HepG2 (cell line): ENCODE data around the gene TFF2. TPM values are rescaled to one million over a fixed set of nuclear protein-coding genes. Genes with fewer than 3 reads are reported as not detected.

Source experiments
- ATAC-seq: fragments of 200-7000 bp; cut with Tn5 transposase; 3 replicates; pipeline ENCODE4 v1.9.1; 2020; ENCODE audit warnings: mild to moderate bottlenecking, moderate library complexity
- BruUV-seq: library from RNA; stranded (reverse); fragments of 400-500 nt; replicated peaks from 2 replicates; lab custom pipeline; 2021; lab: Mats Ljungman, UMichigan
- CTCF ChIA-PET: fragments of 300-600 bp; formaldehyde crosslinking; extraction: SDS; loops from one replicate; lab custom pipeline; 2021; ENCODE audit warnings: low total read pairs, inconsistent platforms, low intra/inter-chr PET ratio; lab: Yijun Ruan, JAX
- POLR2A ChIA-PET: fragments of 350-600 bp; sonication (Branson Sonifier 250); formaldehyde crosslinking; loops from one replicate; lab custom pipeline; 2020; ENCODE audit warnings: antibody characterized with exemption, inconsistent platforms; lab: Yijun Ruan, JAX
- DNase-seq: peaks from one replicate; pipeline ENCODE4 v3.0.0-alpha.2; 2015; ENCODE audit warnings: low spot score
- FAIRE-seq: peaks from 3 replicates; lab custom pipeline; 2011; peaks lifted over from hg19 to GRCh38; lab: Jason Lieb, UNC
- H2AFZ ChIP-seq: one replicate; pipeline ENCODE4 v1.6.1; 2011; ENCODE audit warnings: low read length, inconsistent platforms
- H3K27ac ChIP-seq: fragments of 300-600 bp; 3 replicates; pipeline ENCODE4 v1.8.0; 2011; ENCODE audit warnings: mixed run types, mild to moderate bottlenecking, mixed read lengths, low read length, inconsistent platforms; ENCODE audit not compliant: insufficient read depth; ENCODE audit errors: extremely low read length
- H3K27me3 ChIP-seq, 2 experiments: fragments of 200-600 bp in 1 of 2; 2 replicates in 1 of 2; 3 replicates in 1 of 2; pipeline versions ENCODE4 v1.6.0 to v1.8.0; 2011; ENCODE audit warnings: low read length in 2 of 2, mild to moderate bottlenecking in 2 of 2, moderate library complexity in 2 of 2, inconsistent platforms in 1 of 2; ENCODE audit not compliant: insufficient read depth in 2 of 2, control insufficient read depth in 1 of 2
- H3K36me3 ChIP-seq, 2 experiments: fragments of 200-600 bp in 1 of 2; replicated peaks in 1 of 2; 2 replicates in 1 of 2; 3 replicates in 1 of 2; pipeline versions ENCODE4 v1.5.1 to v1.8.0; 2011; ENCODE audit warnings: low read length in 2 of 2, inconsistent platforms in 1 of 2; ENCODE audit not compliant: insufficient read depth in 2 of 2, control insufficient read depth in 1 of 2
- H3K4me1 ChIP-seq: 2 replicates; pipeline ENCODE4 v1.5.1; 2012; ENCODE audit warnings: low read length, inconsistent platforms; ENCODE audit not compliant: insufficient read depth
- H3K4me2 ChIP-seq: 2 replicates; pipeline ENCODE4 v1.6.0; 2011; ENCODE audit warnings: low read depth, low read length, inconsistent platforms
- H3K4me3 ChIP-seq, 3 experiments: fragments of 200-600 bp in 1 of 3; sonication (generic), shearing (Covaris generic) in 1 of 3; replicated peaks in 1 of 3; 2 replicates each; pipeline ENCODE4 v1.5.1; 2011 to 2016; ENCODE audit warnings: low read length in 3 of 3, inconsistent platforms in 2 of 3, low read depth in 2 of 3, mild to moderate bottlenecking in 2 of 3, control low read depth in 1 of 3, mixed read lengths in 1 of 3; ENCODE audit not compliant: insufficient read depth in 1 of 3
- H3K79me2 ChIP-seq: one replicate; pipeline ENCODE4 v1.6.1; 2011; ENCODE audit warnings: low read length, inconsistent platforms; ENCODE audit not compliant: insufficient read depth
- H3K9ac ChIP-seq: 2 replicates; pipeline ENCODE4 v1.6.0; 2011; ENCODE audit warnings: mild to moderate bottlenecking, low read depth, low read length, inconsistent platforms; ENCODE audit not compliant: insufficient read depth
- H3K9me3 ChIP-seq: 2 replicates; pipeline ENCODE4 v1.5.1; 2012; ENCODE audit warnings: mild to moderate bottlenecking, low read length
- H4K20me1 ChIP-seq: 2 replicates; pipeline ENCODE4 v1.6.0; 2011; ENCODE audit warnings: inconsistent platforms, mild to moderate bottlenecking, low read length, moderate library complexity; ENCODE audit not compliant: insufficient read depth
- CREBL2 ChIP-seq: sonication (generic); formaldehyde crosslinking; IDR thresholded peaks from 2 replicates; pipeline ENCODE4 v1.8.1; 2023; ENCODE audit warnings: missing genetic modification reagents, mild to moderate bottlenecking, borderline replicate concordance
- CTCF ChIP-seq: sonication (generic); formaldehyde crosslinking; IDR thresholded peaks from 2 replicates; pipeline ENCODE4 v1.5.0; 2020; ENCODE audit warnings: mild to moderate bottlenecking, missing genetic modification reagents, moderate library complexity
- MEIS1 ChIP-seq: sonication (generic); formaldehyde crosslinking; IDR thresholded peaks from 2 replicates; pipeline ENCODE4 v1.9.0; 2021; ENCODE audit warnings: mild to moderate bottlenecking, missing genetic modification reagents, moderate library complexity, borderline replicate concordance
- RAD21 ChIP-seq: fragments of 450-650 bp; formaldehyde crosslinking; IDR thresholded peaks from 2 replicates; pipeline ENCODE4 v1.5.0; 2020; ENCODE audit warnings: mild to moderate bottlenecking
- SMC3 ChIP-seq: IDR thresholded peaks from 2 replicates; pipeline ENCODE4 v1.6.1; 2011; ENCODE audit warnings: low read length, improper control_type of control experiment
- SNAPC5 ChIP-seq: sonication (generic); formaldehyde crosslinking; IDR thresholded peaks from 2 replicates; pipeline ENCODE4 v1.8.1; 2023; ENCODE audit warnings: mild to moderate bottlenecking, missing genetic modification reagents, borderline replicate concordance
- STAG1 ChIP-seq: sonication (generic); formaldehyde crosslinking; IDR thresholded peaks from 2 replicates; pipeline ENCODE4 v1.4.0; 2020; ENCODE audit warnings: missing genetic modification reagents
- TEAD3 ChIP-seq: optimal IDR thresholded peaks from 2 replicates; pipeline ENCODE3; 2016; ENCODE audit warnings: borderline replicate concordance
- ZMYM3 ChIP-seq: sonication (generic); formaldehyde crosslinking; IDR thresholded peaks from 2 replicates; pipeline ENCODE4 v1.5.1; 2020; ENCODE audit warnings: mild to moderate bottlenecking, missing genetic modification reagents
- ZNF235 ChIP-seq: sonication (generic); formaldehyde crosslinking; IDR thresholded peaks from 2 replicates; pipeline ENCODE4 v1.8.1; 2023; ENCODE audit warnings: mild to moderate bottlenecking, missing genetic modification reagents, borderline replicate concordance
- ZNF414 ChIP-seq: sonication (generic); formaldehyde crosslinking; IDR thresholded peaks from 2 replicates; pipeline ENCODE4 v1.5.0; 2020; ENCODE audit warnings: missing genetic modification reagents
- ZNF430 ChIP-seq: sonication (generic); formaldehyde crosslinking; IDR thresholded peaks from 2 replicates; pipeline ENCODE4 v1.9.0; 2021; ENCODE audit warnings: mild to moderate bottlenecking, missing genetic modification reagents
- ZNF512 ChIP-seq: sonication (generic); formaldehyde crosslinking; IDR thresholded peaks from 2 replicates; pipeline ENCODE4 v1.4.0; 2020; ENCODE audit warnings: mild to moderate bottlenecking, missing genetic modification reagents
- WGBS: methylation state at CpG from one replicate; pipeline ENCODE4 v1.1.6; 2017; ENCODE audit warnings: low lambda C conversion rate; 5-methylcytosine and 5-hydroxymethylcytosine counted together
- in situ Hi-C: cut with HindIII; loops from 2 replicates; pipeline ENCODE4 v1.10.0; 2017; ENCODE audit warnings: low pct_unique_long_range_greater_than_20kb; ENCODE audit not compliant: extremely low pct_ligation_motif_present
- intact Hi-C: fragments of 100-400 bp; cut with micrococcal nuclease; formaldehyde crosslinking; loops from one replicate; pipeline ENCODE4 v1.10.0; 2022; ENCODE audit not compliant: unreplicated experiment
- polyA plus RNA-seq, 8 experiments: library from polyadenylated mRNA; depleted of rRNA in 3 of 8; stranded (reverse) in 7 of 8; unstranded in 1 of 8; fragments of >200 nt; fragmentation: Illumina TruSeq in 4 of 8; extraction: Trizol in 4 of 8; gene quantifications; 2 replicates each; pipeline versions ENCODE4 v1.2.1 to v1.2.3, GENCODE V29; 2011 to 2016; ENCODE audit warnings: low read depth in 4 of 8, missing spikeins in 1 of 8, mixed read lengths in 1 of 8; ENCODE audit not compliant: insufficient read depth in 1 of 8
- total RNA-seq, 5 experiments: library from RNA; depleted of rRNA; stranded (reverse); fragments of >200 nt; fragmentation: Illumina TruSeq; extraction: Trizol; gene quantifications; 2 replicates each; pipeline ENCODE4 v1.2.3, GENCODE V29; 2016; ENCODE audit warnings: low read depth in 1 of 5

Gene TFF2
- total and polyA plus RNA-seq, 2 of the 13 experiments (the other 11 are each of a cell fraction or from before 2014, with no cell fraction given) = 1.5 TPM; not detected in 1

GRCh38 chr21:42309753-42310213 lies 41.0 kb downstream of the TFF2 start:
- Histone ChIP-seq H3K4me2 (no peak overlapping the region), H3K4me1 (peaks cover 44% of the 10 kb centered on the region), H3K9ac (no peak overlapping the region), H3K9me3 (no peaks in the 10 kb centered on the region), H3K27me3 (peaks cover 1 to 10% of the 10 kb centered on the region in 2 experiments; a peak in 4 of 5 replicates), H3K79me2 (no peaks in the 10 kb centered on the region), H3K27ac (no peak overlapping the region)
- ChIA-PET POLR2A (no interaction called here), CTCF (interaction anchor here (1.1 to 4.8 kb wide), 3 partner anchors 72 to 140 kb away, joined by 3 to 20 read pairs (median 16); no protein-coding TSS in a partner anchor)
- ATAC-seq (peak; percentile 62), FAIRE-seq (no peak)
- WGBS = 44% methylated on average over 15 of the region's 22 CpGs
- intact Hi-C loops = loop anchor here (1.0 kb wide), 1 partner anchor 141 kb away; no protein-coding TSS in a partner anchor
- TF ChIP-seq SNAPC5 (CRISPR knock-in tag) (no peak), ZNF512 (CRISPR knock-in tag) (no peak), ZNF430 (CRISPR knock-in tag) (no peak), ZNF414 (no peak), SMC3 (peak; percentile 33; the same call in 1 of the 2 replicates), RAD21 (CRISPR knock-in tag) (0 out of 2 replicates have a peak, but pooled peaks have one; percentile 37), ZMYM3 (CRISPR knock-in tag) (no peak), TEAD3 (CRISPR knock-in tag) (peak; percentile 7), STAG1 (CRISPR knock-in tag) (peak; percentile 68), CREBL2 (CRISPR knock-in tag) (no peak), CTCF (CRISPR knock-in tag) (peak; percentile 78), ZNF235 (no peak), MEIS1 (CRISPR knock-in tag) (no peak)
- TF ChIP-seq, all 625 proteins: peak for 5
- BruUV-seq = no TSS peak
- Histone ChIP-seq H2AFZ (no peak overlapping the region), H4K20me1 (no peaks in the 10 kb centered on the region), H3K4me3 (no peak overlapping the region), H3K36me3 (no peaks in the 10 kb centered on the region)
- in situ Hi-C loops = loop anchor here (5.0 kb wide), 1 partner anchor 138 kb away; no protein-coding TSS in a partner anchor
- DNase-seq = no peak
